Left lobe of liver (tissue), 2 donors: ENCODE results near the gene ACSM4. TPM values are rescaled to one million over a fixed set of nuclear protein-coding genes. Genes with fewer than 3 reads are reported as not detected.
"Not testable (repeated sequence)": the region's sequence is repeated elsewhere in the genome, so short reads cannot be mapped to it uniquely, and the experiment has no call there.

Source experiments
- ATAC-seq: fragments of 200-7000 bp; cut with Tn5 transposase; one replicate; pipeline ENCODE4 v1.9.1; 2020; ENCODE audit warnings: mild to moderate bottlenecking, moderate library complexity
- DNase-seq: peaks from one replicate; pipeline ENCODE4 v3.0.0-alpha.2; 2020; ENCODE audit warnings: low spot score
- total RNA-seq: library from RNA; stranded (reverse); gene quantifications from one replicate; pipeline ENCODE4 v1.2.1, GENCODE V29; 2021
- donor health status: DM: no; HTN: no; CAD: no; lungs with moderate emphysema.
- donor health status: DM: no; HTN: yes; CAD: no.

ACSM4 gene
- not detected for total RNA-seq

GRCh38 chr12:7303772-7304171 is at the start of gene ACSM4:
TSS of gene ACSM4 (plus strand) at chr12:7304072. CDS start at chr12:7304332, 260 bp downstream.
- DNase-seq, result no peak
- ATAC-seq, result no peak

- DNase-seq, result no peak
- ATAC-seq, result no peak
Observed at GRCh38 chr12:7259060-7259459, 44.8 kb upstream of the ACSM4 start.

- ATAC-seq (no peak), DNase-seq (no peak)
Observed at GRCh38 chr12:7264538-7264937, 39.3 kb upstream of the ACSM4 start.

GRCh38 chr12:7265251-7265650 is 38.6 kb upstream of the ACSM4 start:
- ATAC-seq (no peak), DNase-seq (no peak)

GRCh38 chr12:7269273-7269672 is 34.6 kb upstream of the ACSM4 start:
- no peak for ATAC-seq

GRCh38 chr12:7271893-7272514 is 31.9 kb upstream of the ACSM4 start:
- no peak for ATAC-seq

More at GRCh38 chr12:7269273-7269672, 34.6 kb upstream of the ACSM4 start:
- DNase-seq, result no peak

GRCh38 chr12:7275482-7275881 is 28.4 kb upstream of the ACSM4 start:
- not testable (repeated sequence) for ATAC-seq, DNase-seq

More at GRCh38 chr12:7271893-7272514, 31.9 kb upstream of the ACSM4 start:
- DNase-seq, result no peak

- no peak for DNase-seq
- ATAC-seq, result no peak
Observed at GRCh38 chr12:7282844-7283243, 21.0 kb upstream of the ACSM4 start.

- DNase-seq (no peak), ATAC-seq (no peak)
Observed at GRCh38 chr12:7289743-7290142, 14.1 kb upstream of the ACSM4 start.

GRCh38 chr12:7290588-7290987 is 13.3 kb upstream of the ACSM4 start:
- not testable (repeated sequence) for ATAC-seq, DNase-seq

- no peak for ATAC-seq
- no peak for DNase-seq
Observed at GRCh38 chr12:7292300-7292699, 11.6 kb upstream of the ACSM4 start.

- DNase-seq, result no peak
- no peak for ATAC-seq
Observed at GRCh38 chr12:7293670-7294069, 10.2 kb upstream of the ACSM4 start.

GRCh38 chr12:7295529-7295928 is 8.3 kb upstream of the ACSM4 start:
- no peak for DNase-seq
- no peak for ATAC-seq

GRCh38 chr12:7297865-7298264 is 6.0 kb upstream of the ACSM4 start:
- ATAC-seq, result no peak
- DNase-seq, result no peak

- DNase-seq, result no peak
- ATAC-seq, result no peak
Observed at GRCh38 chr12:7302266-7302986, 1.4 kb upstream of the ACSM4 start.

- DNase-seq (no peak), ATAC-seq (no peak)
Observed at GRCh38 chr12:7303230-7303629, 642 bp upstream of the ACSM4 start.

GRCh38 chr12:7304456-7304855 is 584 bp downstream of the ACSM4 start:
- DNase-seq, result no peak
- ATAC-seq, result no peak

- DNase-seq (no peak), ATAC-seq (no peak)
Observed at GRCh38 chr12:7310070-7310469, 6.2 kb downstream of the ACSM4 start.

GRCh38 chr12:7319930-7320329 is 16.1 kb downstream of the ACSM4 start:
- ATAC-seq (no peak), DNase-seq (no peak)

GRCh38 chr12:7321624-7322023 is 17.8 kb downstream of the ACSM4 start:
- DNase-seq (no peak), ATAC-seq (no peak)

- DNase-seq, result no peak
- ATAC-seq, result no peak
Observed at GRCh38 chr12:7322599-7322998, 18.7 kb downstream of the ACSM4 start.

- DNase-seq (no peak), ATAC-seq (no peak)
Observed at GRCh38 chr12:7324176-7324575, 20.3 kb downstream of the ACSM4 start.

GRCh38 chr12:7327918-7328317 is 24.0 kb downstream of the ACSM4 start:
- no peak for ATAC-seq

More at GRCh38 chr12:7327918-7328317, 24.0 kb downstream of the ACSM4 start:
- no peak for DNase-seq
